ENCODE data around the gene RNPC3.

DNA sequence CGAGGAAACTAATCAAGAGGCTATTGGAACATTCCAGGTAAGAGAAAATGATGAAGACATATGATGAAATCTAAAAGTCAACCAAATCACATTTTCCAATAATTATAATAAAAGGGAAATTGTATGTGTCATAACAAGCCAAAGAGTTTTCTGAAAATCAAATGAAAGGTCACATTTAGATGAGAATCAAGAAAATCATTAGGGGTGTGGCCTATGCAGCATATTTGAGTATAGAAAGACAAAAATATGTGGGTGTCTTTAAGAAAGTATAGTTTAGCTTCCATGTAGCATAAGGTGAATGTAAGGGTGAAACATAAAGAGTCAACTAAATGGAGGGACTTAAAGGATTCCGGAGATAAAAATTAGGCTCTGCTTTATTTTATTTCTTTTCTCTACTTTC is 9.2 kb upstream of the RNPC3 start:
- TF ChIP-seq, protein P1, sequence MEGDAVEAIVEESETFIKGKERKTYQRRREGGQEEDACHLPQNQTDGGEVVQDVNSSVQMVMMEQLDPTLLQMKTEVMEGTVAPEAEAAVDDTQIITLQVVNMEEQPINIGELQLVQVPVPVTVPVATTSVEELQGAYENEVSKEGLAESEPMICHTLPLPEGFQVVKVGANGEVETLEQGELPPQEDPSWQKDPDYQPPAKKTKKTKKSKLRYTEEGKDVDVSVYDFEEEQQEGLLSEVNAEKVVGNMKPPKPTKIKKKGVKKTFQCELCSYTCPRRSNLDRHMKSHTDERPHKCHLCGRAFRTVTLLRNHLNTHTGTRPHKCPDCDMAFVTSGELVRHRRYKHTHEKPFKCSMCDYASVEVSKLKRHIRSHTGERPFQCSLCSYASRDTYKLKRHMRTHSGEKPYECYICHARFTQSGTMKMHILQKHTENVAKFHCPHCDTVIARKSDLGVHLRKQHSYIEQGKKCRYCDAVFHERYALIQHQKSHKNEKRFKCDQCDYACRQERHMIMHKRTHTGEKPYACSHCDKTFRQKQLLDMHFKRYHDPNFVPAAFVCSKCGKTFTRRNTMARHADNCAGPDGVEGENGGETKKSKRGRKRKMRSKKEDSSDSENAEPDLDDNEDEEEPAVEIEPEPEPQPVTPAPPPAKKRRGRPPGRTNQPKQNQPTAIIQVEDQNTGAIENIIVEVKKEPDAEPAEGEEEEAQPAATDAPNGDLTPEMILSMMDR (conservative IDR thresholded peaks at IDR 0.05; ENCODE audit: low read depth in 2 of 2) = no peak
- TF ChIP-seq POLR2AphosphoS5 (IDR thresholded peaks at IDR 0.05; ENCODE audit: low read depth) (no peak), EZH2 (IDR thresholded peaks at IDR 0.05; ENCODE audit: low read depth, unreplicated experiment) (no peak), CREB1 (CRISPR knock-in tag; IDR thresholded peaks at IDR 0.05; ENCODE audit: low read depth) (no peak), JUNB (IDR thresholded peaks at IDR 0.05; ENCODE audit: unreplicated experiment) (no peak)
- TF ChIP-seq, protein P2, sequence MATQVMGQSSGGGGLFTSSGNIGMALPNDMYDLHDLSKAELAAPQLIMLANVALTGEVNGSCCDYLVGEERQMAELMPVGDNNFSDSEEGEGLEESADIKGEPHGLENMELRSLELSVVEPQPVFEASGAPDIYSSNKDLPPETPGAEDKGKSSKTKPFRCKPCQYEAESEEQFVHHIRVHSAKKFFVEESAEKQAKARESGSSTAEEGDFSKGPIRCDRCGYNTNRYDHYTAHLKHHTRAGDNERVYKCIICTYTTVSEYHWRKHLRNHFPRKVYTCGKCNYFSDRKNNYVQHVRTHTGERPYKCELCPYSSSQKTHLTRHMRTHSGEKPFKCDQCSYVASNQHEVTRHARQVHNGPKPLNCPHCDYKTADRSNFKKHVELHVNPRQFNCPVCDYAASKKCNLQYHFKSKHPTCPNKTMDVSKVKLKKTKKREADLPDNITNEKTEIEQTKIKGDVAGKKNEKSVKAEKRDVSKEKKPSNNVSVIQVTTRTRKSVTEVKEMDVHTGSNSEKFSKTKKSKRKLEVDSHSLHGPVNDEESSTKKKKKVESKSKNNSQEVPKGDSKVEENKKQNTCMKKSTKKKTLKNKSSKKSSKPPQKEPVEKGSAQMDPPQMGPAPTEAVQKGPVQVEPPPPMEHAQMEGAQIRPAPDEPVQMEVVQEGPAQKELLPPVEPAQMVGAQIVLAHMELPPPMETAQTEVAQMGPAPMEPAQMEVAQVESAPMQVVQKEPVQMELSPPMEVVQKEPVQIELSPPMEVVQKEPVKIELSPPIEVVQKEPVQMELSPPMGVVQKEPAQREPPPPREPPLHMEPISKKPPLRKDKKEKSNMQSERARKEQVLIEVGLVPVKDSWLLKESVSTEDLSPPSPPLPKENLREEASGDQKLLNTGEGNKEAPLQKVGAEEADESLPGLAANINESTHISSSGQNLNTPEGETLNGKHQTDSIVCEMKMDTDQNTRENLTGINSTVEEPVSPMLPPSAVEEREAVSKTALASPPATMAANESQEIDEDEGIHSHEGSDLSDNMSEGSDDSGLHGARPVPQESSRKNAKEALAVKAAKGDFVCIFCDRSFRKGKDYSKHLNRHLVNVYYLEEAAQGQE (IDR thresholded peaks at IDR 0.05; ENCODE audit: unreplicated experiment) = no peak
